NT2/D1 (cell line): ENCODE results near the gene NSG2.

Source experiments
- SUZ12 ChIP-seq: IDR thresholded peaks from 2 replicates; pipeline ENCODE4 v1.6.1; 2011; ENCODE audit not compliant: insufficient read length, insufficient read depth; ENCODE audit errors: extremely low read depth
- YY1 ChIP-seq: IDR thresholded peaks from 2 replicates; pipeline ENCODE4 v1.6.1; 2011; ENCODE audit not compliant: insufficient read length, insufficient read depth
- ZNF274 ChIP-seq: IDR thresholded peaks from 2 replicates; pipeline ENCODE4 v1.6.1; 2011; ENCODE audit warnings: mild to moderate bottlenecking, low read depth, low read length

- TF ChIP-seq SUZ12 (no peak), YY1 (no peak), ZNF274 (no peak)
These were observed 28.9 kb downstream of the NSG2 start for GRCh38 chr5:174074369-174074768.
